Measurements from ENCODE around the gene APBA3.

DNA sequence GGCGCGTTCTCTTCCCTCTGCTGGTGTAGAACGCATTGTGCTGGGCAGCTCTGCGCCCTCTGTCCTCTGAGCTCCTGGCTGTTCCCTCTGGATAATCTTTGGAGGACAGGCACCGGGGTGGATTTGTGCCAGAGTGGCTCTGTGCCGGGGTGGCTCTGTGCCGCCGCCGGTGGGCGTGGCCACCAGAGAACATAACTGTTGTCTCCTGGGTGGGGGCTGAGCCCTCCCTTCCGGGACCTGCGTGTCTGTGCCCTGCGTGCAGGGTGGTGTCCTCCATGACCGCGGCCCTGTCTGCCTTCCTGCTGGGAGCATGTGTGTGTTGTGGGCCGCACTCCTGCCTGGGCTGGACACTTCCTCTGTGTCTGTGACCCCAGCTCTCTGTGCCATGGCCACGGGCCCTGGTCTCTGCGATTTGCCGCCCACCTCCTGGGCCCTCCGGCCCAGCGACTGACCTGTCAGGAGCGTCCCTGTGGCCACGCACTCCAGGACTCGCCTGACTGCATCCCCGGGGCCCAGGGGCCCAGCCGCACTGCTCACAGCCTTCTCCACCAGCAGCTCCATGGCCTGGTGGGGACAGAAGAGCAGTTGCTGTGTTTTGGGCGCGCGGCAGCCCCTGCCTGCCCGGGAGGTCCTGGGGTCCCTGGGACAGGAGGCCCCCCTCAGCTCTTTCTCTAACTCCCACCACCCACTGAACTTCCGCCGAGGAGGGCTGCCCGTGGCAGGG lies 47.1 kb upstream of the APBA3 start:
- TF ChIP-seq, protein P1, sequence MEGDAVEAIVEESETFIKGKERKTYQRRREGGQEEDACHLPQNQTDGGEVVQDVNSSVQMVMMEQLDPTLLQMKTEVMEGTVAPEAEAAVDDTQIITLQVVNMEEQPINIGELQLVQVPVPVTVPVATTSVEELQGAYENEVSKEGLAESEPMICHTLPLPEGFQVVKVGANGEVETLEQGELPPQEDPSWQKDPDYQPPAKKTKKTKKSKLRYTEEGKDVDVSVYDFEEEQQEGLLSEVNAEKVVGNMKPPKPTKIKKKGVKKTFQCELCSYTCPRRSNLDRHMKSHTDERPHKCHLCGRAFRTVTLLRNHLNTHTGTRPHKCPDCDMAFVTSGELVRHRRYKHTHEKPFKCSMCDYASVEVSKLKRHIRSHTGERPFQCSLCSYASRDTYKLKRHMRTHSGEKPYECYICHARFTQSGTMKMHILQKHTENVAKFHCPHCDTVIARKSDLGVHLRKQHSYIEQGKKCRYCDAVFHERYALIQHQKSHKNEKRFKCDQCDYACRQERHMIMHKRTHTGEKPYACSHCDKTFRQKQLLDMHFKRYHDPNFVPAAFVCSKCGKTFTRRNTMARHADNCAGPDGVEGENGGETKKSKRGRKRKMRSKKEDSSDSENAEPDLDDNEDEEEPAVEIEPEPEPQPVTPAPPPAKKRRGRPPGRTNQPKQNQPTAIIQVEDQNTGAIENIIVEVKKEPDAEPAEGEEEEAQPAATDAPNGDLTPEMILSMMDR (IDR thresholded peaks at IDR 0.05; ENCODE audit: low read depth, low read length), result no peak
- TF ChIP-seq POLR2A (IDR thresholded peaks at IDR 0.05; ENCODE audit: extremely low read depth, insufficient read length), result no peak
- no peak for TF ChIP-seq MYC (IDR thresholded peaks at IDR 0.05; ENCODE audit: low read depth, low read length)
- TF ChIP-seq MAX (IDR thresholded peaks at IDR 0.05; ENCODE audit: low read depth, low read length), result no peak

All from NB4 (cell line).